Activated T-cell treated with anti-CD3 and anti-CD28 coated beads for 24 hours (primary cell): ENCODE data around the gene PPAN.

ENCODE experiments used
- DNase-seq: peaks from one replicate; pipeline ENCODE4 v3.0.0-alpha.2; 2020; ENCODE audit warnings: low read depth

PPAN gene

GRCh38 chr19:10141479-10141878 is 35.3 kb downstream of the PPAN start:
- DNase-seq: no peak

GRCh38 chr19:10141973-10142372 is 35.8 kb downstream of the PPAN start:
- DNase-seq: no peak

GRCh38 chr19:10142701-10143375 is 36.7 kb downstream of the PPAN start:
- DNase-seq: peak; percentile 13

- no peak for DNase-seq
Observed at GRCh38 chr19:10143681-10144080, 37.5 kb downstream of the PPAN start.

GRCh38 chr19:10144361-10144760 is 38.2 kb downstream of the PPAN start:
- no peak for DNase-seq

- DNase-seq: no peak
Observed at GRCh38 chr19:10145031-10145430, 38.9 kb downstream of the PPAN start.

- DNase-seq: no peak
Observed at GRCh38 chr19:10146142-10146541, 40.0 kb downstream of the PPAN start.

GRCh38 chr19:10149427-10149826 is 43.3 kb downstream of the PPAN start:
- DNase-seq: no peak

- DNase-seq: no peak
Observed at GRCh38 chr19:10151521-10151920, 45.4 kb downstream of the PPAN start.

GRCh38 chr19:10152100-10152499 is 45.9 kb downstream of the PPAN start:
- no peak for DNase-seq

- no peak for DNase-seq
Observed at GRCh38 chr19:10155839-10156238, 49.7 kb downstream of the PPAN start.

- DNase-seq: no peak
Observed at GRCh38 chr19:10158071-10158470, 51.9 kb downstream of the PPAN start.

- no peak for DNase-seq
Observed at GRCh38 chr19:10158485-10158884, 52.3 kb downstream of the PPAN start.

GRCh38 chr19:10159610-10160009 is 53.4 kb downstream of the PPAN start:
- no peak for DNase-seq
